Measurements from ENCODE around the gene AMER2.
"Not testable (repeated sequence)": the region's sequence is repeated elsewhere in the genome, so short reads cannot be mapped to it uniquely, and the experiment has no call there.

The AMER2 gene

DNA sequence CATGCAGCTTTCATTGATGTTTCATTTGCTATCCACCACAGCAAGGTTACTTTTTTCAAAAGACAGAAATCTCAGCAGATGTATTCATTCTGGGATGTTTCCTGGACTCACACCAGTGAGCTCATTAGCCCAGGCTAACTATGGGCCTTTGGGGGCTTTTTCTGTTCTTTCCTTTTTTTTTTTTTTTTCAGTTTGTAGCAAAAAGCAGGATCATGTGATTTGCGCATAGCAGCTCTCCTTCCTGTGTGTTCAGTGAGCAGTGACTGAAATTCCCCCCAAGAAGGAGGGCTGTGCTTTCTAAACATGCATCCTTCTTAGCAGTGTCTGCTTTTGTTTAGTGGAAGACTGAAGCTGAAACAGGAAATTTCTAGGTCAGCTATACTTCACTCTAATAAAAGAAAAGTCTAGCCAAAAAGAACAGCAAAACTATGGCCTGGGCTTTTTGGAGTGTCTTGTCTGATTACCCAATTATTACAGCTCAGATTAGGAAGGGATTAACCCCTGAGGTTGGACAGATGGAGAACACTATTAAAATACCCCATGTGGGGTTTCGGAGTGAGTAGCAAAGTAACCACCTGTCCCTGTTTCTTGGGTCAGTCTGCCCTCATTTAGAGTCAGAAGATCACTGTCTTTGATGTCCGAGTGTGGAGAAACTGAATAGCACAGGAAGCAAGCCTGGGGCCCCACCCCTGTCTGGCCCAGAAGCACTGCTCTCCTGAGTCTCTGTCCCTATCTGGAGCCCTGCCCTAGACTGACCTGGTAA, 8.9 kb upstream of the AMER2 start:
- DNase-seq = no peak

DNA sequence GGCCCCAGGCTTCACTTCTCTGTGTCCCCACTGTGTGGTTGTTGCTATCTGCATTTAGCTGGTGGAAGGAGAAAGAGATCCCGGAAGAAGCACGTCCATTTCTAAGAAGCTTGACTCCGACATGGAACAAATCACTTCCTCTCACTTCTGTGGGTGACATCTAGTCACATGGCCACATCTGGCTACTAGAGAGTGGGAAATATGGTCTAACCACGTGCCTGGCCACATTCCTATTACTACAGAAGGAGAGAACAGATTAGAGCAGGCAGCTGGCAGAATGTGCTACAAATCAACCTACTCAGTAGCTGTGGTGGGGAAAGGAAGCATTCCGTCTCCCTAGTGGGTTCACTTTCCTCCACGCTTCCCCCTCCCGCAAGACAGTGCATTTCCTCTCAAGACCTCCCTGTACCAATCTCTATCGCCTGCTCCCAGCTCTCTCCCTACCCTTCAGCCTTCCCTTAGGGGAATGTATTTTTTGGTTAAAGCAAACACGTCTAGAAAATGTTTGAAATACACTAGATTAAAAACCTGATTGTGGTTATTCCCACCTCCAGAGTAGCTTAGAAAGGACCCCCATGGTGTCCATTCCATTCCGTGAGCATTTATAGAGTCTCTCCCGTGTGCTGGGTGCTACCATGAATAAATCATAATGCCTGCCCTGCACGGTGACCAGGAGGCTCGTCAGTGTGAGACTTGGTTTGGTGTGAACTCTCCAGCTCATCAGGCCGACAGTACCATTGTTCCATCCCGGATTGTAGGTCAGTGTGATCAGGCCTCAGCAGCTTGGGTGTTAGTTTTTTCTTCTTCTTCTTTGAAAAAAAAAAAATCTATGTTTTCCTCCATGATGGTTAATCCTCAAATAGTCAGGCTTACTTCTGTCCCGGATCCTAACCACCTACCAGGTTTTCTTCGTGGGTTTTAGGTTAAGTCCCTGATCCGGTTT, 8.0 kb upstream of the AMER2 start:
- no peak for DNase-seq

DNA sequence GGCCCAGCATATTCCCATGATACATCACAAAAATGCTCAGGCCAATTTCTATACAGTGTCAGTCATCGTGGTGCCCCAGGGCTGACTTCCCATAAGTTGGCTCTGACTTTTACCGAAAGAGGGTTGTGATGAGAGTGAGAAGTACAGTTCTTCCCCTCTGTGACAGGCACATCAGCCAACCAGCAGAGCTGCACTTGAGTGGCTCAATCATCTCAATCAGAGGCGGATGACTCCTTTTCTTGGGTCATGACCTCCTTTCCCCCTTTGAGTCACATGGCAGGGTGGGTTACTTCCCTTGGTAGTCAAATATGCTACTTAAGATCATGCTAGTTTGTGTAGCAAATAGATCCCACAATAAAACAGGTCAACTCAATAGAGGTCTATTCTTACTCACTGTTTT, 6.9 kb upstream of the AMER2 start:
- DNase-seq = no peak

DNA sequence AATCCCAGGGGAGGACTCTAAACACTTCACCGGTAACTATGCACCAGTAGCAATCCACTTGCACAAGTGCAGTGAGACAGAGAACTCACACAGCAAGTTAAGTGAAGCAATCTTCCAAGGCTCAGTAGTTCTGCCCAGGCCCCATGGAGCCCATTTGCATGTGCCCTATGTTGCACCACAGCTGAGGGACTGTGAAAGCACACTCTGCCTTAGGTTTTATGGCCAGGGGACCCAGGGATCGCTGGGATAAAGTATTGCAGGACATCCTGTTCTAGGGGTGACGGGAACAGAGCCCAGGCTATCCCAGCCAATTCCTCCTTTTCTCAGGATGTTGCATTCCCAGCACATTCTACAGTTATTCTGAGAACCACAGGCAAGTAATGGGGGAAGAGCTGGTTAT, 6.0 kb upstream of the AMER2 start:
- DNase-seq = no peak

DNA sequence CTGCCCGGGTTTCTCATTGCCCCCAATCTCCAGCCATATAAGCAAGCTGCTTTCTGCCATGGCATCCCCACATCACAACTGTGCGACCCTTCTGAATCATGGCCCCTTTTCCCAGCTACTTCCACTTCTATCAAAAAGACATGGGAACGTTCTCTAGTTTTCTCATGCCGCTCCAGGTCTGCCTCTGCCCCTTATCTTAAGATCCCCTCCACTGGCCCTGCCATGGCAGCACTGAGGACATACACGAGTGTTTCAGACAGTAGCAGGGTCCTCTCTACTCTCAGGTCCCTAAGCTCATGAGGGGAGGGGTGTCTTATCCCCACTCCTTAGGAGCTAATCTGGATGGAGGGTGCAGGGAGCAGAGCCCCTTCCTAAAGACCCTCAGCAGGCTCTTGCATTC, 5.5 kb upstream of the AMER2 start:
- DNase-seq = no peak

DNA sequence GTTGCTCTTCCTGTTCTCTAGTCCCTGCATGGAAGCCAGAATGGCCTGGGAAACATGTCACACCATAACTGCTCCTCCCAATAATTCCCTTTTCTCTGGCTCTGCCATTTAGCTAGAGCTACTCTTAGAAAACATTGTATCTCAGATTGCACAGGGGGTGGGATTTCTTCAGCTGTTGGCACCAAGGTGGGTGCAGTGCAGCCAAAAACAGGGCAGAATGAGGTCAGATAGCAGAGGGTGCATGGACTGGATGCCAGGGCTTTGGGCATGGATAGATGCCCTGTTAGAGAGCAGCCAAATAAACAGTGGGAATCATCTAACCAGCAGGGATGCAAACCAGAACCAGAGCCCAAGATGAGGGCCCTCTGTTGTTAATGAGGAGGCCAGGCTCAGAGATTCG, 4.9 kb upstream of the AMER2 start:
- DNase-seq = no peak

DNA sequence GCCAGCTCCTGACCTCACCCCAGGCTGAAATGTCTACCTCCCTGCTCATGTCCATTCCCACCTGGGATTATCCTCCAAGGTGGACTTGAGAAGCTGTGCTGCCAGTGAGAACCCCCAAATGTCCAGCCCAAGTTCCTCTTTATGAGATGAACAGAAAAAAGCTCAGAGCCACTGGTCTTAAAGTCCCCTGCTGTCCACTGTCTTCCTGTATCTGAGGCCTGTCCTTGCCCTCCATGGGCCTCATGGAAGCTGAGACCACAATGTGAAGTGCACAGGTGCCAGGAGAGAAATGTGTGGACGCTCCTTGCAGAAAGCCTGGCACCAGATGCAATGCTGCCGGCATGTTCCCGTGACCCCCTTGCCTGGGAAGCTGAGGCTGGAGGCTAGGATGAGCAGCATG, 3.3 kb upstream of the AMER2 start:
- no peak for DNase-seq

DNA sequence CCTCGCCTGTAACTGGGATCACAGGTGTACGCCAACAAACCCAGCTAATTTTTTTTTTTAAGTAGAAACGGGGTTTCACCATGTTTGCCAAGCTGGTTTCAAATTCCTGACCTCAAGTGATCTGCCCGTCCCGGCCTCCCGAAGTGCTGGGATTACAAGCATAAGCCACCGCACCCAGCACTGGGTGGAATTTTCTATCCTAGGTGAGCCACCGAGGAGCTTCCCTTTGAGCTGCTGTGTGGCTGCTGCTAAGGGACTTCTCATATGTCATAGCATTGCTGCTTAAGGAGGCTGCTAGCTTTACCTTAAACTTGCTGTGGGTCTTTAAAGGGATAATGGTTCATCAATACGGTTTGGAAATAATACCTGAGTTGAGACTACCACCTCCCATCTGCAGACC, 2.9 kb upstream of the AMER2 start:
- DNase-seq = no peak

DNA sequence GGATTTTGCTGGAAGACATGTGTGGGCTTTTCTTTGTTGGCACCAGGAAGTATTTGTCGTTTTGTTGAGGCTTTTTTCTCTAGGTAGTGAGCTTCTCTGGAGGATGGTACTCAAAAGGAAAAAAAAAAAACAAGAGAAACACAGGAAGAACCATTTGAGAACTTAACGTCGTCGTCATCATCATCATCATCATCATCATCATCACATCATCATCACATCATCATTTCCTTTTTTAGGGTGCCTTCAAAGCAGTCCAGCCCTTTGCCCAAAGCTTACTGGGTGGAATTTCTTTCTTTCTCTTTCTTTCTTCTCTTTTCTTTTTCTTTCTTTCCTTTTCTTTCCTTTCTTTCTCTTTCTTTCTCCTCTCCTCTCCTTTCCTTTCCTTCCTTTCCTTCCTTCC, 2.2 kb upstream of the AMER2 start:
- DNase-seq = no peak

DNA sequence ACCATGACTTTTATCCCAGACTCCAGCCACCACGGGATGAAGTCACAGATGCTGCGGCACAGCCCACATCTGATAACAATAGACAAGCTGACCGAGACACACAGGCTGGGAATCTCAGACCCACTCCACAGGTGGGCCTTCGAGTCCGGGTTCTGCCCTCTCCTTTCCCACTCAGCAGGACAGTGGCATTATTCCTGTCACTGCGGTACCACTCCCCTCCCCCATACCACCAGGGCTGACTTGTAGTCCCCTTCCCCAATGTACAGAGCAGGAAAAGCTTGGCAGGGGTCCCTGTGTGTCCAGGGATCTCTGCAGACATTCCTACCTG, 179 bp upstream of the AMER2 start:
- peak; percentile 11 for DNase-seq

DNA sequence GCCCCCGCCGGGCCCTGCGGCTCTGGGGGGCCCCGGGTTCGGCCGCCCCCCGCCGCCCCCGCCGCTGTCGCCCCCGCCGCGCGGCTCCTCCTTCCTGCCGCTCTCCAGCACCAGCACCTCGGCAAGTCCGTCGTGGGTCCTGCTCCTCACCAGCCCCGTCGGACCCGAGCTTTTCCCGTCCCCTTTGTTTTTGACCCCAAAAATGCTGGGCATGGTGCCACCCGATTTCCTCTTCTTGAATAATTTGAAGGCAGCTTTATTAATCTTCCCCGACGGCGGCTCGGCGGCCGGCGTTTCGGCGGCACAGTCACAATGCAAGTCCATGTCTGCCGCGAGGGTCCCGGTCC, 945 bp downstream of the AMER2 start:
- no peak for DNase-seq

DNA sequence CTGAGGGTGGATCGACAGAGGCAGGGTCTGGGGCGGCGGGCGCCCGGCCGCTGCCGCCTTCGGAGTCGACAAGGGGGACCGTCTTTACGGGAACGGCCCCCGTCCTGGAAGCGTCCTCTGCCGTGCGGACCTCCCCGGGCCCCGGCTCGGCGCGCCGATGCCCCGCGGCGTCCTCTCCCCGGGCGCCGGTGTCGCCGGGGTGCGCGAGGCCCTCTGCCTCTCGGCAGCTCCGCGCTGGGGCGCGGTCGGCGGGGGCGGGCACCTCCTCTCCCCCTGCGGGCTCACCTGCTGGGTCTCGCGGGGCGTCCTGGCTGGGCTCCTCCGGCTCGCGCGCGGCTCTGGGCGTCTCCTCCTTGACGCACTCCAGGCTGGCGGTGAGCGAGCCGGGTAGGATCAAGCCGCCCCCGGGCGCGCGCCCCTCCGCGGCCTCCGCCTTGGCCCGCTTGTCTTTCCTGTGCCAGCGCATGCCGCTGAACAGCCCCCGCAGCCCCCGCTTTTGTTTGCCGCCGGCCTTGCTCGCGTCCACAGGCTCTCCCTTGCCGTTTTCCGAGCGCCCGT, 1.5 kb downstream of the AMER2 start:
- peak; percentile 75 for DNase-seq

DNA sequence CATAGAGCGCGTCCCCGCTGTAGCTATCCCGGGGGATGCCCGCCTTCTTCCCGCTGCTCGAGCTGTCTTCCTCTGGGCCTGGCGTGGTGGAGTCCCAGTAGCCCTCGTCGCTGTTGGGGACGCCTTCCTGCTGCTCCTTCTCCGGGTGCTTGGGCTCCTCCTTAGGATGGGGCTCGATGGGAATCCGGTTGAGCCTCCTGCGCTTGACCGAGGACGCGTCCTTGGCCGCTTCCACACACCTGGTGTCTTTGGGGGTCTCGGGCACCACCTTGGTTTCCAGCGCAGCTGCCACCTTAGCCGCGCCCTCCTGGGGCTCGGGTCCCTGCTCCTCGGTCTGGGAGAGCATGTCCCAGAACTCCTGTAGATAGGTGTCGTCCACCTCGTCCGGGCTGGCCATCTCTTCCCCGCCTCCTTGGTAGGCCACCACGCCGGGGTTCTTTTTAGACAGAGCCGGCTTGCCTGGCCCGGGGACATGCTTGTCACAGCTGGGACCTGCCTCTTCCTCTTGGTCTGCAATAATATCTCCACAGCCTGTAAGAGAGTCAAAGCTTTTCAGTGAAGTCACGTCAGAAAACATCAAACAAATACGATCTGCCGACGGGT, 2.0 kb downstream of the AMER2 start:
- no peak for DNase-seq

DNA sequence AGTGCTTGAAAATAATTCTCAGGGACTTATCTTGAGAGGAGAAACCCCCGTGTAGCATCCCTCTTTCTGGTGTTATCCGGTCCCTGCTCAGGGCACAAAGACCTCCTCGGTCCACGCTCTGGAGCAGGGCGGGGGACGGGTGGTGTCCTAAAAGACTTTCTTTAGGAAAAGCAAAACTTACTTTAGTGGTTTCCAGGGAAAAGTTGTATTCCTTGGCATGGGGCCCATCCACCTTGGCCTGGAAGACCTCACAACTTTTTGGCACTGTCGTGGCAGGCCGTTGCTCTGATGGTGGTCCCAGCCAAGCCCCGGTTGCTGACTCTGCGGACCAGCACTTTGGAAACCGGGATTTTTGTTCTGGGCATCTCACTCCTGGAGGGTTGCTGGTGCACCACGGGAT, 2.7 kb downstream of the AMER2 start:
- DNase-seq = no peak

DNA sequence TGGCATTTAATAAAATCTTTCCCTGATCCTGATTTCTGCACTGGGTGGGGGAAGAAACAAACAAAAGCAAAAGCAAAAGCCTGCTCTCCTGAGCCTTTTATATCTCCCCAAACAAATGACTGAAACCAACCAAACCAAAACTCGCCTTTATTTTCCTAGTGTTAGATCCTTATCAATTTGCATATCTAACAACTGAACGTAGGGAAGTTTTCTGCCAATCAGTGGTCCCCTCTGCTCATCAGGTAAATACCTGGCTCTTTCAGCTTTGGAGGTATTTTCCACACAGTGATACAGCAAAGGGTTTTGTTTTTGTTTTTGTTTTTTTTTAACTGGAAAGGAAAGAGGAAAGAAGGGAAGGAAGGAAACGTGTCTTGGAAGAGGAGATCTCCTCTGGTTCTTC, 3.3 kb downstream of the AMER2 start:
- DNase-seq = no peak

DNA sequence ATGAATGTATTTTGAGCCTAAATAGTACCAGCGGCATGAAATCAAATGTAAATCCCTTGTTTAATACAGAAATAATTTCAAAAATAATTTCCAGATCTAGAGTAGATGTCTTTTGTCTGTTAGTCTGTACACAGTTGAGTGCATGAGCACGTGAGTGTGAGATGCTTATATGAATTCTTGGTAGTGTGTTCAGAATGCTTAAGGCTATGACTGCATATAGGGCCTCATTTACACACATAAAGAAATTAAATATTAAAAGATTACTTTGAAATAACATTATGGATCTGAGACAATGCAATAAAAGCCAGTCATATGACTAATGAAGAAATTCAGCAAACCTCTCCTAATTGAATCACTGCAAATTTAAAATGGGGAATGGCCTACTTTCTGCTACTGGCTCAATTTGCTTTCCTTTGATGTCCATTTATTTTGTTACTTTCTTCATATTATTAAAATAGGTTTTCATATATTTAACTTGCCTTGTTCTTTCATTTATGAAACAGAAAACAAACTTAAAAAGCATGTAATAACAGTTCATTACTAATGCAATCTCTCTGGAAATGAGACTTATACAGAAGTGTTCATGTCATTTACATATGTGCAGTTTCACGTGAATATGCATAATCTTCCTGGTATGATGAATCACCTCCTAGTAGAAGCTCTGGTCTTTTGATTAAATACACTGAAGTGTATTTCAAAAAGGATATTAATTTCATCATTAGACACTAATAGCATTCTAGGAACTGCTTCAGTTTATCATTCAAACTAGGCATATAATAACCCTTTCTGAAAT, 4.5 kb downstream of the AMER2 start:
- DNase-seq = no peak

DNA sequence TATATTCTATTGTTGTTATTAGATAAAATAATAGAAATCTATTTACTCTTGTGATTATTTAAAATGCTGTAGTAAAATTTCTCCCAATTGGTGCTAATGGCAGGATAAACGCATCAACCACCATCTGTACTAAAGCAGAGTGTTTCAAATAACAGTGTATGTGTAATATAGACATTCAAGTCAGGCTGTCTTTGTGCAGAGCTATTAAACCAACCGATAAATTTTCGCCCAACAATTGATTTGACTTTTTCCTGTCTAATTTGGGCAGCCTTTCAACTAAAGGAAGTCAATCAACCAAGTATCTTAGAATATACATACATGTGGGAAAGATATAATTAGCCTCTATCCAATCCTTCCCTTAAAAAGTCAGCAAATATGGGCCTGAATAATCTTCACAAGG, 5.8 kb downstream of the AMER2 start:
- DNase-seq = no peak

DNA sequence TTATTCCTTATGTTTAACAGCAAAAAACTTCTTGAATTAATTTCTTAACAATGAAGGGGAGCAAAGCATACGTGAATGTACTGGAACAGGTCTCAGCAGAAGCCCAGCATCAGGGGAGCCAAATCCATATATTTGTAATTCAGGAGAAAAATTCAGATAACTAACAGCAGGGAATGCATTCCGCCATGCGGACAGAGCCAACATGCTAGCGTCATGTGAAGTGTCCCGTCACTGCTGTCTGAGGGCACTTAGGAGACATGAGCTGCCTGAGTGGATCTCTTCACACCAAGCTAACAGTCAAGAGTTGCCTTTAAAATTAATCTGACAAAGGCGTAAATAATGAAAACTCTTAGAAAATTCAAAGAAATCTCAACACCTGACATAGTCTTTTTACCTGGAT, 6.4 kb downstream of the AMER2 start:
- no peak for DNase-seq

DNA sequence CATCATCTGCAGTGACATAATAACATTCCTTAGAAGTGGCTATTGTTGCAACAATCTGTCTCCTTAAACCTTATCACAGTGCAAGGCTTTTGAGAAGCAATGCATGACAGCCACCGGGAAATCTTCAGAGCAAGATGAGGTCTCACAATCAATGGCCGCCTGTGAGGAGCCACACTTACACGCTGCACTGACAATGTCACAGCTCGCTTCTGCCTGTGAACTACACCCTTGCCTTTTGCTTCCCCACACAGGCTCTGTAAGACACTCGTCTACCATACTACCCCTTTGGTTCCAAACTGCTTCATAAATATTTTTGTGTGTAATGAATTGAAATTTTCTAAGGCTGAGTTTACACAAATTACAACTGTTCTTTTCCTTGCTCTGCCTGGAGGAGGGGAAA, 6.9 kb downstream of the AMER2 start:
- not testable (repeated sequence) for DNase-seq

DNA sequence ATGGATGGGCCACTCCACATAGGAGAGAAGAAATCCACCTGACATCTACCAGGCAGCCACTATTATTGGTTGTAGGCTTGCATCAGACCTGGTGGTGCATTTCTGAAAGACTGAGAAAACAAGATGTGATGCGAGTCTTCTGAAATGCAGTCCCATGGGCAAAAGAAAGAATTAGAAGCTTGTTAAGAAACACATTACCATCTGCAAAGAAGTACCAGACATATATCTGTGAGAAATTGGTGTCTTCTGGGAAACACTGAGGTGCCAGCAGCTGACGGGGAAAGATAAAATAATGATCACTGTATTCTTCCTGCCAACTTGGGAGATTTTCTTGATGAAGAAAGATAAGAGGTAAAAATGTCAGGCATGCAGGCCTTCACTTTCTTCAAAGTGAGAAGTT, 14.4 kb downstream of the AMER2 start:
- no peak for DNase-seq

DNA sequence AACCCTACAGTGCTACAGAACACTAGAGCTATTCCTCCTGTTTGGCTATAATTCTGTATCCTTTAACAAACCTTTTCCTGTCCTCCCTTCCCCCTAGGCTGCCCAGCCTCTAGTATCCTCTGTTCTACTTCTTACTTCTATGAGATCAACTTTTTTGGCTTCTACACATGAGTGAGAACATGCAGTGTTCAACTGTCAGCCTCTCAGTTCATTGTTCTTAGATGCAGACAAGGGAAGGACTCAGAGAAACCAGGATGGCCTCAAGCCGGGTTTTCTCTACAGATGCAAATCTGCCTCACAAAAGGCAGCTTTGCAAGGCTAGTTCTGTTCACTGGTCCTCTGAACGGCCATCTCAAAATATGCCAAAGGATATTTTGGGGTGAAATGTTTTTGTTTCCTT, 18.4 kb downstream of the AMER2 start:
- no peak for DNase-seq

DNA sequence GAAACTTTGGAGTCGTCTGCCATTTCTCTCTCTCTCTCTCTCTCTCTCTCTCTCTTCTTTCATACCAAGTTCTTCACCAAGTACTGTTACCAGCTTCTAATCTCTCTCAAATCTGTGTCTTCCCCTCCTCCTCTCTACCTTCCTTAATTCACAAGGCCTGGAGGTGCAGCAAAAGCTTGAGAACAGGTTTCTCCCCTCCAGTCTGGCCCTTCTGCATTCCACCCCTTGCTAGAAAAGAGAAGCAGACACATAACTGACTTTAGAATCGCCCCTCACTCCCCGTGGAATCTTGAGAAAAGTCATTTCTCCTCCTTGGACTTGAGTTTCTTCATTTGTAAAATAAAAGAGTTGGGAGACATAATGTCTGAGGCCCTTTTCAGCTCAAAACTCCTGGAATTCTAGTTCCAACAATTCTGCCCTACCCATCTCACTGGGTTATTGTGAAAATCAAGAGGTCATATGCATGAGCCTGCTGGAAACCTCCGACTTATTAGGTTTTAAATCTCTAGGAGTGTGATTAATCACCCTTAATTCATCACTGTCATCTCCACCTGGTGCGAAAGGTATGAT, 20.4 kb downstream of the AMER2 start:
- no peak for DNase-seq

All from right kidney (tissue), 1 donor.